Activated CD4-positive, alpha-beta T cell treated with anti-CD3 and anti-CD28 coated beads, Interleukin-2, amount 10 ng/mL, durations not matched to agents 24 days and 14 days (primary cell): Measurements from ENCODE around the gene ADNP. TPM values are rescaled to one million over a fixed set of nuclear protein-coding genes. Genes with fewer than 3 reads are reported as not detected.

Experiments
- DNase-seq: peaks from one replicate; pipeline ENCODE4 v3.0.0; 2022
- H3K27ac Mint-ChIP-seq: one replicate; pipeline ENCODE4 v1.8.0; 2022; ENCODE audit warnings: mild to moderate bottlenecking, mixed read lengths
- H3K27me3 Mint-ChIP-seq: one replicate; pipeline ENCODE4 v1.8.0; 2022; ENCODE audit warnings: mixed read lengths
- H3K36me3 Mint-ChIP-seq: one replicate; pipeline ENCODE4 v1.8.0; 2022; ENCODE audit warnings: low read depth, mild to moderate bottlenecking, mixed read lengths
- H3K4me1 Mint-ChIP-seq: one replicate; pipeline ENCODE4 v1.8.0; 2021; ENCODE audit warnings: mixed read lengths
- H3K4me3 Mint-ChIP-seq: one replicate; pipeline ENCODE4 v1.8.0; 2022; ENCODE audit warnings: mild to moderate bottlenecking, moderate library complexity, mixed read lengths
- H3K9me3 Mint-ChIP-seq: one replicate; pipeline ENCODE4 v1.8.0; 2021; ENCODE audit warnings: mixed read lengths
- intact Hi-C: fragments of 100-400 bp; cut with micrococcal nuclease; formaldehyde crosslinking; loops from one replicate; pipeline ENCODE4 v1.15.1; 2023
- total RNA-seq: library from RNA; stranded (reverse); gene quantifications from 2 replicates; pipeline ENCODE4 v1.2.3, GENCODE V29; 2022

ADNP gene
- total RNA-seq, 1 donor from 2014 or later = 72.9 TPM

- H3K27ac Mint-ChIP-seq = no peak overlapping the region
- H3K4me1 Mint-ChIP-seq = no peaks in the 10 kb centered on the region
- no peak for DNase-seq
- H3K9me3 Mint-ChIP-seq = no peaks in the 10 kb centered on the region
- H3K36me3 Mint-ChIP-seq = no peaks in the 10 kb centered on the region
- intact Hi-C loops = no loop called here
- no peaks in the 10 kb centered on the region for H3K27me3 Mint-ChIP-seq
- H3K4me3 Mint-ChIP-seq = no peak overlapping the region
These were observed 63.4 kb downstream of the ADNP start for GRCh38 chr20:50867805-50868204.

GRCh38 chr20:50866831-50867230 lies 64.4 kb downstream of the ADNP start:
- Mint-ChIP-seq H3K27ac (no peak overlapping the region), H3K27me3 (no peaks in the 10 kb centered on the region), H3K9me3 (no peaks in the 10 kb centered on the region), H3K36me3 (no peaks in the 10 kb centered on the region), H3K4me3 (no peak overlapping the region), H3K4me1 (no peaks in the 10 kb centered on the region)
- DNase-seq = no peak
- intact Hi-C loops = no loop called here

GRCh38 chr20:50866036-50866685 lies 65.1 kb downstream of the ADNP start:
- intact Hi-C loops = no loop called here
- Mint-ChIP-seq H3K27me3 (no peaks in the 10 kb centered on the region), H3K9me3 (no peaks in the 10 kb centered on the region), H3K4me1 (no peaks in the 10 kb centered on the region), H3K36me3 (no peaks in the 10 kb centered on the region), H3K27ac (no peak overlapping the region), H3K4me3 (no peak overlapping the region)
- no peak for DNase-seq

GRCh38 chr20:50865591-50865990 lies 65.6 kb downstream of the ADNP start:
- Mint-ChIP-seq H3K36me3 (no peaks in the 10 kb centered on the region), H3K27me3 (no peaks in the 10 kb centered on the region), H3K27ac (no peak overlapping the region), H3K9me3 (no peaks in the 10 kb centered on the region), H3K4me1 (no peaks in the 10 kb centered on the region), H3K4me3 (no peak overlapping the region)
- intact Hi-C loops = no loop called here
- no peak for DNase-seq

DNA sequence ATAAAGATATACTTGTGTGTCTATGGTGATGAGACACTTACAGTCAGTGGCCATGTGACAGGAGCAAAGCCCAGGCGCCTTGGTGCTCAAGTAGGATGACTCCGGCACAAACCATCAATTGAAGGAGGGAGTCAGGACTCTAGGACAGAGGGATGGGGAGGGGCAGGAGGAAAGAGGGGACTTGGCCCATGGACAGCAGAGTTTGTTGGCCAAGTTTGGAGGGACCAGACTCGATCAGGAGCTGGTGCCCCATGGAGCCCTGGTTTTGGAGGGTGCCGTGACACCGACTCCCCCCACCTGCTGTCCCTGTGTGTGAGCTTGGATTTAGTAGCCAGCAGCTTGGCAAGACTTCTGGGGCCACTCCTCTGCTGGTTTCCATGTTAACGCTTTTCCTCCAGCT lies 66.1 kb downstream of the ADNP start:
- no peak for DNase-seq
- Mint-ChIP-seq H3K4me1 (no peaks in the 10 kb centered on the region), H3K27me3 (no peaks in the 10 kb centered on the region), H3K9me3 (no peaks in the 10 kb centered on the region), H3K27ac (no peak overlapping the region), H3K4me3 (no peak overlapping the region), H3K36me3 (no peaks in the 10 kb centered on the region)
- intact Hi-C loops = no loop called here

GRCh38 chr20:50862546-50862945 lies 68.7 kb downstream of the ADNP start:
- H3K9me3 Mint-ChIP-seq = no peaks in the 10 kb centered on the region

GRCh38 chr20:50861012-50861411 lies 70.2 kb downstream of the ADNP start:
- H3K27ac Mint-ChIP-seq = no peak overlapping the region
- no peaks in the 10 kb centered on the region for H3K4me1 Mint-ChIP-seq
- H3K36me3 Mint-ChIP-seq = no peaks in the 10 kb centered on the region
- no peak overlapping the region for H3K4me3 Mint-ChIP-seq
- no peaks in the 10 kb centered on the region for H3K9me3 Mint-ChIP-seq
- intact Hi-C loops = no loop called here
- H3K27me3 Mint-ChIP-seq = no peaks in the 10 kb centered on the region
- no peak for DNase-seq

More at GRCh38 chr20:50862546-50862945, 68.7 kb downstream of the ADNP start:
- intact Hi-C loops = no loop called here
- no peaks in the 10 kb centered on the region for H3K27me3 Mint-ChIP-seq
- H3K27ac Mint-ChIP-seq = no peak overlapping the region
- no peaks in the 10 kb centered on the region for H3K36me3 Mint-ChIP-seq
- no peak overlapping the region for H3K4me3 Mint-ChIP-seq
- H3K4me1 Mint-ChIP-seq = no peaks in the 10 kb centered on the region
- no peak for DNase-seq

DNA sequence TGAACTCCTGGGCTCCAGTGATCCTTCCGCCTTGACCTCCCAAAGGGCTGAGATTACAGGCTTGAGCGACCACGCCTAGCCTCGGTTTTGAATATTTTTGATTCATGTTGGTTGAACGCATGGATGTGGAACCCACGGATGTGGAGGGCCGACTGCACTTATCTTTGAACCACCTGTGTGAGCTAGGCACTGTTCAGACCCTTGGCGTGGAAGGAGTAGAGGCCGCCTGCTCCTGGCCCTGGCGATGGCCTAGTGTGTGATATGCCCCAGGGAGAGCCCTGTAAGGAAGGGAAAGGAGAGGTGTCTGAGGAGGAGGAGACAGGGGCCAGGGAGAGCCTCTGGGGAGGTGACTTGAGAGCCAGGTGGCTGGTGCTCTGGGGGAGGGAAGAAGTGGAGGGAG lies 72.1 kb downstream of the ADNP start:
- Mint-ChIP-seq H3K27ac (no peak overlapping the region), H3K36me3 (no peaks in the 10 kb centered on the region), H3K4me3 (no peak overlapping the region), H3K4me1 (peaks cover 2% of the 10 kb centered on the region), H3K27me3 (no peaks in the 10 kb centered on the region), H3K9me3 (no peaks in the 10 kb centered on the region)
- intact Hi-C loops = no loop called here
- DNase-seq = no peak

DNA sequence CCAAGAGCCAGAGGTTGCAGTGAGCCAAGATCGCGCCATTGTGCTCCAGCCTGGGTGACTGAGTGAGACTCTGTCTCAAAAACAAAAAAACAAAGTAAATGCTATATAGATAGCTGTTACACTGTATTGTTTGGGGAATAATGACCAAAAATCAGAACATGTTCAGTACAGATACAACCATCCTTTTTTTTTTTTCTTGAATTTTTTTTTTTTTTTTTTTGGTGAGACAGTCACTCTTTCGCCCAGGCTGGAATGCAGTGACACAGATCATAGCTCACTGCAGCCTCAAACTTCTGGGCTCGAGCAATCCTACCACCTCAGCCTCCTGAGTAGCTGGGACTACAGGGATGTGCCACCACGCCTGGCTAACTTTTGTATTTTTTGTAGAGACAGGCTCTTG lies 72.7 kb downstream of the ADNP start:
- Mint-ChIP-seq H3K4me1 (peaks cover 2% of the 10 kb centered on the region), H3K4me3 (no peak overlapping the region), H3K36me3 (no peaks in the 10 kb centered on the region), H3K27ac (no peak overlapping the region), H3K9me3 (no peaks in the 10 kb centered on the region), H3K27me3 (no peaks in the 10 kb centered on the region)
- intact Hi-C loops = no loop called here
- no peak for DNase-seq

GRCh38 chr20:50857348-50857747 lies 73.9 kb downstream of the ADNP start:
- peaks cover 2% of the 10 kb centered on the region for H3K4me1 Mint-ChIP-seq
- no peaks in the 10 kb centered on the region for H3K9me3 Mint-ChIP-seq
- no peaks in the 10 kb centered on the region for H3K27me3 Mint-ChIP-seq
- no peak for DNase-seq
- no peak overlapping the region for H3K27ac Mint-ChIP-seq
- no peak overlapping the region for H3K4me3 Mint-ChIP-seq
- H3K36me3 Mint-ChIP-seq = no peaks in the 10 kb centered on the region
- intact Hi-C loops = no loop called here

- intact Hi-C loops = no loop called here
- H3K36me3 Mint-ChIP-seq = no peaks in the 10 kb centered on the region
- H3K9me3 Mint-ChIP-seq = no peaks in the 10 kb centered on the region
- no peak overlapping the region for H3K4me3 Mint-ChIP-seq
- H3K27ac Mint-ChIP-seq = no peak overlapping the region
- no peak for DNase-seq
- H3K4me1 Mint-ChIP-seq = peaks cover 2% of the 10 kb centered on the region
- H3K27me3 Mint-ChIP-seq = no peaks in the 10 kb centered on the region
These were observed 74.7 kb downstream of the ADNP start for GRCh38 chr20:50856475-50857041.

- Mint-ChIP-seq H3K4me1 (peaks cover 2% of the 10 kb centered on the region), H3K27me3 (no peaks in the 10 kb centered on the region), H3K27ac (no peak overlapping the region), H3K36me3 (no peaks in the 10 kb centered on the region), H3K4me3 (no peak overlapping the region), H3K9me3 (no peaks in the 10 kb centered on the region)
- intact Hi-C loops = no loop called here
- no peak for DNase-seq
These were observed 75.5 kb downstream of the ADNP start for GRCh38 chr20:50855498-50856474.

- Mint-ChIP-seq H3K4me3 (no peak overlapping the region), H3K27ac (no peak overlapping the region), H3K4me1 (peaks cover 2% of the 10 kb centered on the region)
These were observed 76.6 kb downstream of the ADNP start for GRCh38 chr20:50854506-50855249.

GRCh38 chr20:50852085-50852484 lies 79.2 kb downstream of the ADNP start:
- intact Hi-C loops = no loop called here
- Mint-ChIP-seq H3K9me3 (no peaks in the 10 kb centered on the region), H3K27me3 (no peaks in the 10 kb centered on the region), H3K4me3 (no peak overlapping the region), H3K36me3 (no peaks in the 10 kb centered on the region), H3K27ac (no peak overlapping the region), H3K4me1 (peaks cover 2% of the 10 kb centered on the region)
- no peak for DNase-seq

More at GRCh38 chr20:50854506-50855249, 76.6 kb downstream of the ADNP start:
- no peaks in the 10 kb centered on the region for H3K9me3 Mint-ChIP-seq
- H3K27me3 Mint-ChIP-seq = no peaks in the 10 kb centered on the region
- intact Hi-C loops = no loop called here
- no peaks in the 10 kb centered on the region for H3K36me3 Mint-ChIP-seq
- no peak for DNase-seq
